Epithelial cell of esophagus (primary cell): ENCODE results near the gene ADORA2B.

Source experiments
- DNase-seq: peaks from one replicate; pipeline ENCODE4 v3.0.0; 2010; ENCODE audit warnings: low read depth
- H3K4me3 ChIP-seq: 2 replicates; pipeline ENCODE4 v1.5.1; 2011; ENCODE audit warnings: mild to moderate bottlenecking, low read length, control low read depth
- TF ChIP-seq, protein P1 (sequence below): IDR thresholded peaks from 2 replicates; pipeline ENCODE4 v1.5.1; 2011; ENCODE audit warnings: low read depth, mild to moderate bottlenecking, low read length, control low read depth, inconsistent platforms; ENCODE audit not compliant: insufficient read depth; ENCODE audit errors: missing control alignments

Gene ADORA2B

DNA sequence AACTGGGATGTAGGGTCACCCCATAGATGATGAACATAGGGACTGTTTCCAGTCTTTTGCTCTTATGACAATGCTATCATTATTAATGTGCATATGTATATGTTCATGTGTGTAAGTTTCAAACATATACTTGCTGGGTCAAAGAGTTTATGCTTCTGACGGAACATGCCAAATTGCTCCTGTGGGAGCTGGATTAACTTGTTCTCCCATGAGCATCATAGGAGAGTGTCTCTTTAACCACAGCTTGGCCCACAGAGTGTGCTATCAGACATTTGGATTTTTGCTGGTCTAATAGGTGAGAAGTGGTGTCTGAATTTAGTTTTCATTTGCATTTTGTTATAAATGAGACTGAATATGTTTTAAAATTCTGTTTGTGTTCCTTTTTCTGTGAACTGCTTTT, 22.3 kb upstream of the ADORA2B start:
- TF ChIP-seq, protein P1, sequence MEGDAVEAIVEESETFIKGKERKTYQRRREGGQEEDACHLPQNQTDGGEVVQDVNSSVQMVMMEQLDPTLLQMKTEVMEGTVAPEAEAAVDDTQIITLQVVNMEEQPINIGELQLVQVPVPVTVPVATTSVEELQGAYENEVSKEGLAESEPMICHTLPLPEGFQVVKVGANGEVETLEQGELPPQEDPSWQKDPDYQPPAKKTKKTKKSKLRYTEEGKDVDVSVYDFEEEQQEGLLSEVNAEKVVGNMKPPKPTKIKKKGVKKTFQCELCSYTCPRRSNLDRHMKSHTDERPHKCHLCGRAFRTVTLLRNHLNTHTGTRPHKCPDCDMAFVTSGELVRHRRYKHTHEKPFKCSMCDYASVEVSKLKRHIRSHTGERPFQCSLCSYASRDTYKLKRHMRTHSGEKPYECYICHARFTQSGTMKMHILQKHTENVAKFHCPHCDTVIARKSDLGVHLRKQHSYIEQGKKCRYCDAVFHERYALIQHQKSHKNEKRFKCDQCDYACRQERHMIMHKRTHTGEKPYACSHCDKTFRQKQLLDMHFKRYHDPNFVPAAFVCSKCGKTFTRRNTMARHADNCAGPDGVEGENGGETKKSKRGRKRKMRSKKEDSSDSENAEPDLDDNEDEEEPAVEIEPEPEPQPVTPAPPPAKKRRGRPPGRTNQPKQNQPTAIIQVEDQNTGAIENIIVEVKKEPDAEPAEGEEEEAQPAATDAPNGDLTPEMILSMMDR: no peak

DNA sequence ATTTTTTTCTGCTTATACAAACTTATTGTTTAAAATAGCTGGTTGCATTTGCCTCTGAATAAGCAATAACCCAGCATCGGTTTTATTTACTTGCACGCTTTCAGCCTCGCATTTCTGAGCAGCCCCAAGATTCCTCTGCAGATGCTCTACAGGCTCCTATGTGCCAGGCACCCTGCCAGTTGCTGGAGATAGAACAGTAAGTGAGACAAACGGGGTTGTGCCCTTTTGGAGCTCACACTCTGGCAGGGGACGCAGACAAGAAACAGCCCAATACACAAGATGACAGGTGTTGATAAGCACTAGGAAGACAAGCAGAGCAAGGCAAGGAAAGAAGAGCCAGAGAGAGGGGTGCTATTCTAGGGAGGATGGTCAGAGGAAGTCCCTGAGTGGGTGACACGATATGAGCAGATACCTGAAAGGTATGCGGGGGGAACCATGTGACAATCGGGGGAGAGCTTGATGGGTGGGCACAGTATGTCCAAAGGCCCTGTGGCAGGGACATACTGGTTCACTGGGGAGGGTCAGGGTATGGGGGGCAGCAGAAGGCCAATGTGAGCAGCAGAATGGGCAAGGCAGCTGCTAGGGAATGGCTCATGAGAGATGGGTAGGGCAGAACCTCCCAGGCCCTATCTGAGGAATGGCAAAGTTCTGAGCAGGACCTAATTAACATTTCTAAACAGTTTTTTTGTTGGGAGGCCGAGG, 18.7 kb upstream of the ADORA2B start:
- DNase-seq: no peak
- TF ChIP-seq, protein P1: no peak
- no peak overlapping the region for H3K4me3 ChIP-seq

More for the DNA sequence above, 22.3 kb upstream of the ADORA2B start:
- no peak overlapping the region for H3K4me3 ChIP-seq
- no peak for DNase-seq

DNA sequence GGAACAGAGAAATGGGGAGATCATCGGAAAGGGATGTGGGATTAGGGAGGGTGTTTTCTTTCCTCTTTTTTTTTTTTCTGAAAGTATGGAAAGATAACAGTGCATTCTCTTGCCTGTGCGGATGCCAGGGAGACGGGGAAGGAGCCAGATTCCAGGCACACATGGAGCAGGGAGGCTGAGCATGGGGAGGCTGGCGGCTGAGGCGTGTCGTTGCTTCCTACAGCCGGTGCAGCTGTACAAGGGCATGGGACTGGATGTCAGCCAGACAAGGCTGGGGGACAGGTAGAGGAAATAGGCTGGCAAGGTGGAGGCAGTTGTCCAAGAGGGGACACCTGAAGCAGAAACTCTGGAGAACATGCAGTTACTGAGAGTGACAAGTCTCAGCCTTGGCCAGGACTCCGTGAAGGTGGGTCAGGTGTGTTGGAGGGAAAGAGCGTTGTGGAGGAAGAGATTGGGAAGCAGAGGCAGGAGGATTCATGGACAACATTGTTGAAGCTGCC, 16.6 kb upstream of the ADORA2B start:
- TF ChIP-seq, protein P1: no peak
- DNase-seq: no peak
- H3K4me3 ChIP-seq: no peak overlapping the region

DNA sequence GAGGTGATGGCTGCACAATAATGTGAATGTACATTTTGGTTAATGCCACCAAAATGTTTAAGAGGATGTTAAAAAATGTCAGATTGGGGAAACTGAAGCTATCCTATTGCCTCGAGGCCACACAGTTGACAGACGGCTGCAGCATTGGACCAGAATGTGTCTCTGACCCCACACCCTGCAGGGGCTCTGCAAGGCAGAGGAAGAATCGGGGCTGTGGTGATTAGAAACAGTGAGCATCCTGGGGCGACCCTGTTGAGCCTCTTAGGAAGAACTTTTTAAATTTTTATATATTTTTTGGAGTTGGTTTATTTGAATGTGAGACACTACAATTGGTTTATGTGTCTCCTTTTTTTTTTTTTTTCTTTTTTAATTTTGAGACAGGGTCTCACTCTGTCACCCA, 15.0 kb upstream of the ADORA2B start:
- no peak overlapping the region for H3K4me3 ChIP-seq
- TF ChIP-seq, protein P1: no peak
- DNase-seq: no peak

DNA sequence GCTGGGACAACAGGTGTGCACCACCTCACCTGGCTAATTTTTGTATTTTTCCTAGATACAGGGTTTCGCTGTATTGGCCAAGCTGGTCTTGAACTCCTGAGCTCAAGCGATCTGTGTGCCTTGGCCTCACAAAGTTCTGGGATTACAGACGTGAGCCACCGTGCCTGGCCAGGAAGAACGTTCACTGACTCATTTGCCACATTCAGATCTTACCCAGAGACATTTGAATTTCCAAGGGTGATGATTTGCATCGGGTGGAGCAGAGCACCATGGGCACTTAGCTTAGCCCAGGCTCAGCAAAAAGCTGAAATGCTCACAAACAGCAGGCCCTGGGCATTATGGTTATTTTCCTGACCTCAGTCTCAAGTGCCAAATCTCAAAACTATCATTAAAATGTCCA, 14.5 kb upstream of the ADORA2B start:
- TF ChIP-seq, protein P1: no peak
- no peak overlapping the region for H3K4me3 ChIP-seq
- peak; percentile 27 for DNase-seq

DNA sequence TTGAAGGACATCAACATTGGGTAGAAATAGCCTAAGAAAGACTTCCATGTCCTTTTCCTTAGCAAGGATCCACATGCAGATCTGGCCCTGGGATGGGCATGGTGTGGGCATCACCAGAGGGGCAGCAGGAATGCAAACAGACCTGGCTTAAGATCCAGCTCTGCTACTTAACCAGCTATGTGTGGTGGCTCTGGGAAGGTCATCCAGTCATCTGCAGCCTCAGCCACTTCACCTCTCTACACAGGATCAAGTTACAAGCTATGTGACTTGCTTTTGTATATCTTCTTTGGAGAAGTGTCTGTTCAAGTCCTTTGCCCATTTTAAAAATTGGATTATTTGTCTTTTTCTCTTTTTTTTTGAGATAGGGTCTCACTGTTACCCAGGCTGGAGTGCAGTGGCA, 13.5 kb upstream of the ADORA2B start:
- DNase-seq: no peak
- no peak overlapping the region for H3K4me3 ChIP-seq
- TF ChIP-seq, protein P1: no peak

DNA sequence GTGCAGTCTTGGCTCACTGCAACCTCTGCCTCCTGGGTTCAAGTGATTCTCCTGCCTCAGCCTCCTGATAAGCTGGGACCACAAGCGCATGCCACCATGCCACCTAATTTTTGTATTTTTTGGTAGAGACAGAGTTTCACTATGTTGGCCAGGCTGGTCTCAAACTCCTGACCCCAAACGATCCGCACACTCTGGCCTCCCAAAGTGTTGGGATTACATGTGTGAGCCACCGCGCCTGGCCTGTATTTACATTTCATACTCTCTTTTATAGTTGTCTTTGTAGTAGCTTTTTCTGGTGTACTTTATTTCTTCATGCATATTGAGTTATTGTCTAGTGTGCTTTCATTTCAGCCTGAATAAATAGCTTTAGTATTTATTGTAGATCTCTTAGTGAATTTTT, 10.1 kb upstream of the ADORA2B start:
- H3K4me3 ChIP-seq: no peak overlapping the region
- no peak for DNase-seq
- TF ChIP-seq, protein P1: no peak
